K562 (cell line): ENCODE data around the gene GPM6B. TPM values are rescaled to one million over a fixed set of nuclear protein-coding genes. Genes with fewer than 3 reads are reported as not detected.

Experiments
- AFF4 ChIP-seq: sonication (generic); formaldehyde crosslinking; IDR thresholded peaks from 2 replicates; pipeline ENCODE4 v1.8.0; 2023; ENCODE audit warnings: mild to moderate bottlenecking, missing genetic modification reagents
- ASH1L ChIP-seq: fragments of 450-650 bp; IDR thresholded peaks from 2 replicates; pipeline ENCODE4 v1.6.1; 2018; ENCODE audit warnings: borderline replicate concordance, mild to moderate bottlenecking, low read depth; ENCODE audit not compliant: partially characterized antibody
- ATF1 ChIP-seq, 2 experiments: fragments of 450-650 bp in 1 of 2; IDR thresholded peaks; 2 replicates each; pipeline ENCODE4 v1.6.1; 2016; ENCODE audit warnings: missing compliant biosample characterization in 1 of 2, missing genetic modification characterization in 1 of 2
- CC2D1A ChIP-seq: fragments of 450-650 bp; IDR thresholded peaks from 2 replicates; pipeline ENCODE4 v1.6.1; 2017; ENCODE audit warnings: mild to moderate bottlenecking
- CHD2 ChIP-seq: IDR thresholded peaks from 2 replicates; pipeline ENCODE4 v1.6.1; 2011; ENCODE audit warnings: low read depth, low read length
- E2F6 ChIP-seq, 2 experiments: IDR thresholded peaks; 2 replicates each; pipeline ENCODE4 v1.6.1; 2011; ENCODE audit warnings: borderline replicate concordance in 1 of 2, control low read depth in 1 of 2, low read depth in 1 of 2, low read length in 1 of 2, mild to moderate bottlenecking in 1 of 2, mixed read lengths in 1 of 2, moderate library complexity in 1 of 2; ENCODE audit not compliant: insufficient read depth in 1 of 2, insufficient read length in 1 of 2, poor library complexity in 1 of 2, severe bottlenecking in 1 of 2; ENCODE audit errors: extremely low read depth in 1 of 2
- ESRRA ChIP-seq: fragments of 450-650 bp; IDR thresholded peaks from 2 replicates; pipeline ENCODE4 v1.6.1; 2014; ENCODE audit warnings: low read depth, mild to moderate bottlenecking, moderate library complexity, borderline replicate concordance
- HBP1 ChIP-seq: fragments of 450-650 bp; formaldehyde crosslinking; IDR thresholded peaks from 2 replicates; pipeline ENCODE4 v1.4.0; 2022; ENCODE audit warnings: missing genetic modification characterization
- MAZ ChIP-seq, 2 experiments: fragments of 450-650 bp in 1 of 2; sonication (generic) in 1 of 2; formaldehyde crosslinking; IDR thresholded peaks in 1 of 2; conservative IDR thresholded peaks in 1 of 2; 2 replicates each; pipeline versions ENCODE4 v1.4.0 to v1.5.0; 2020; ENCODE audit warnings: mild to moderate bottlenecking in 1 of 2, missing genetic modification reagents in 1 of 2
- POLR3A ChIP-seq: IDR thresholded peaks from 2 replicates; pipeline ENCODE4 v1.6.1; 2011; ENCODE audit warnings: borderline replicate concordance, mild to moderate bottlenecking, moderate library complexity; ENCODE audit not compliant: insufficient read length, insufficient read depth; ENCODE audit errors: extremely low read depth
- PYGO2 ChIP-seq: fragments of 450-650 bp; IDR thresholded peaks from 2 replicates; pipeline ENCODE4 v1.6.1; 2016; ENCODE audit warnings: mild to moderate bottlenecking, missing genetic modification characterization, moderate library complexity, missing compliant biosample characterization
- RBBP5 ChIP-seq: fragments of 200-600 bp; sonication (generic); IDR thresholded peaks from 2 replicates; pipeline ENCODE4 v1.6.1; 2012; ENCODE audit warnings: borderline replicate concordance, mild to moderate bottlenecking, low read length, control low read depth, inconsistent platforms; ENCODE audit not compliant: insufficient read depth, poor library complexity, severe bottlenecking
- RBM25 ChIP-seq: fragments of 200-400 bp; formaldehyde crosslinking; IDR thresholded peaks from 2 replicates; pipeline ENCODE4 v1.6.1; 2018; ENCODE audit warnings: low read length, low read depth, moderate library complexity; ENCODE audit not compliant: severe bottlenecking
- SAFB ChIP-seq: fragments of 200-400 bp; formaldehyde crosslinking; IDR thresholded peaks from 2 replicates; pipeline ENCODE4 v1.6.1; 2017; ENCODE audit warnings: low read depth, low read length, borderline replicate concordance
- SMAD4 ChIP-seq: fragments of 250-450 bp; sonication (Bioruptor Pico); conservative IDR thresholded peaks from 2 replicates; pipeline ENCODE4 v1.8.0; 2021; ENCODE audit warnings: inconsistent platforms, mild to moderate bottlenecking, moderate library complexity
- SUPT5H ChIP-seq: fragments of 450-650 bp; IDR thresholded peaks from 2 replicates; pipeline ENCODE4 v1.6.1; 2016
- TBP ChIP-seq: optimal IDR thresholded peaks from 2 replicates; pipeline ENCODE3; 2011; ENCODE audit warnings: low read depth, low read length, improper control_type of control experiment
- TCF7 ChIP-seq: sonication (generic); IDR thresholded peaks from 2 replicates; pipeline ENCODE4 v1.6.1; 2016; ENCODE audit warnings: antibody characterized with exemption, borderline replicate concordance
- ZBTB7A ChIP-seq: IDR thresholded peaks from 2 replicates; pipeline ENCODE4 v1.6.1; 2011; ENCODE audit warnings: low read depth, mild to moderate bottlenecking, low read length, moderate library complexity, borderline replicate concordance; ENCODE audit not compliant: control insufficient read depth
- polyA plus RNA-seq, 8 experiments: library from polyadenylated mRNA; depleted of rRNA in 4 of 8; stranded (reverse) in 5 of 8; unstranded in 3 of 8; fragments of >200 nt; fragmentation: Nextera tagmentation in 2 of 8; fragmentation: Illumina TruSeq in 1 of 8; extraction: Ambion mirVana in 2 of 8; extraction: Trizol in 1 of 8; gene quantifications; 2 replicates each; pipeline versions ENCODE4 v1.2.1 to v1.2.3, GENCODE V29; 2011 to 2014; ENCODE audit warnings: inconsistent platforms in 1 of 8, missing spikeins in 1 of 8
- total RNA-seq, 7 experiments: library from RNA; depleted of rRNA in 6 of 7; stranded (reverse); fragments of >200 nt in 6 of 7; fragmentation: Illumina TruSeq in 2 of 7; extraction: Trizol in 2 of 7; gene quantifications; 2 replicates each; pipeline versions ENCODE4 v1.2.1 to v1.2.3, GENCODE V29; 2011 to 2021; ENCODE audit warnings: low replicate concordance in 1 of 7

The GPM6B gene
- total and polyA plus RNA-seq, 9 of the 15 experiments (the other 6 are each of a cell fraction or from before 2014, with no cell fraction given), result 0.14 to 0.32 TPM; not detected in 7

GRCh38 chrX:13734278-13735172 lies 82.4 kb downstream of the GPM6B start, which contains the start of the genes OFD1 and TRAPPC2 (continued):
- TF ChIP-seq HBP1 (CRISPR knock-in tag) (no peak), MAZ (CRISPR knock-in tag; conservative IDR thresholded peaks at IDR 0.05 in 1 of 2, IDR thresholded peaks at IDR 0.05 in 1 of 2) (0 out of 4 replicates have a peak, but pooled peaks of 1 of the 2 experiments have one; percentile 22), TBP (peak; percentile 90), SUPT5H (peak; percentile 90), SMAD4 (CRISPR knock-in tag) (peak; percentile 69), CC2D1A (0 out of 2 replicates have a peak, but pooled peaks have one; percentile 14), ESRRA (peak; percentile 28; the same call in 1 of the 2 replicates), ZBTB7A (0 out of 2 replicates have a peak, but pooled peaks have one; percentile 38), AFF4 (CRISPR knock-in tag) (0 out of 2 replicates have a peak, but pooled peaks have one; percentile 51), RBM25 (peak; percentile 82), SAFB (peak; percentile 34; the same call in 1 of the 2 replicates), CHD2 (peak; percentile 99), ATF1 (CRISPR knock-in tag; IDR thresholded peaks at IDR 0.05) (no peak), ATF1 (tag; IDR thresholded peaks at IDR 0.05) (peak; percentile 66), POLR3A (no peak), PYGO2 (no peak), E2F6 (IDR thresholded peaks at IDR 0.05; ENCODE audit: borderline replicate concordance in 1 of 2, extremely low read depth in 1 of 2, insufficient read depth in 1 of 2, insufficient read length in 1 of 2, low read depth in 1 of 2, low read length in 1 of 2, poor library complexity in 1 of 2, severe bottlenecking in 1 of 2) (peak in 1 of 2 experiments; percentile 53), TCF7 (no peak), RBBP5 (peak; percentile 87), ASH1L (no peak)
